GM12801 (cell line): ENCODE data around the gene BTG4.

ENCODE experiments used
- TF ChIP-seq, protein P1 (sequence below): IDR thresholded peaks from one replicate; pipeline ENCODE4 v1.5.1; 2011; ENCODE audit warnings: control low read depth; ENCODE audit not compliant: insufficient read length; ENCODE audit errors: extremely low read depth

Gene BTG4

DNA sequence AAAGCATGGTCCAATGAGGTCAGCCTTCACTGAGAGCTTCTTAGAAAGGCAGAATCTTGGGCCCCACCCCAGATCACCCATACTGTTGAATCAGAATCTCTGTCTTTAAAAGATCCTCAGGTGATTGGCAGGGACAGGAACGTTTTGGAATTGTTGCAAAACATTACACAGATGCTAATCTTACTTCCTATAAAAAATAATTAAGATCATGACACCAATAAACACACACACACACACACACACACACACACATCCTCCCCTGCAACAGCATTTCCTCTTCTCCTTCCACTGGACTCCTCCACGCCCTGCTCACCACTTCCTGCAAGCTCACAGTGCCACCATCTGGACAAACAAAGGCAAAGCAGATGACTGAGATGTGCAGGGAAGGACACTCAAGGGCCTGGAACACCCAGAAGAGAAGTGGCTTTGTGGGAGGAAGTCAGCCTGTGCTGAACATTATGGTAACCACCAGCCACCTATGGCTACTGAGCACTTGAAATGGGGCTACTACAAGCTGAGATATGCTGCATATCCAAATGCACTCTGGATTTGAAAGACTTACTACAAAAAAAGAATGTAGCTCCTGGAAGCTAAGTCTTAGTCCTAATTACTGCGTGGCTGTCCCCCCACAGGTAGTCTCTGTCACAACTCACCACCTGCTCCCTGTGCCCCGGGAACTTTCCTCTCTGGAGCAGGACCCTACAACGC is 65.6 kb downstream of the BTG4 start:
- TF ChIP-seq, protein P1, sequence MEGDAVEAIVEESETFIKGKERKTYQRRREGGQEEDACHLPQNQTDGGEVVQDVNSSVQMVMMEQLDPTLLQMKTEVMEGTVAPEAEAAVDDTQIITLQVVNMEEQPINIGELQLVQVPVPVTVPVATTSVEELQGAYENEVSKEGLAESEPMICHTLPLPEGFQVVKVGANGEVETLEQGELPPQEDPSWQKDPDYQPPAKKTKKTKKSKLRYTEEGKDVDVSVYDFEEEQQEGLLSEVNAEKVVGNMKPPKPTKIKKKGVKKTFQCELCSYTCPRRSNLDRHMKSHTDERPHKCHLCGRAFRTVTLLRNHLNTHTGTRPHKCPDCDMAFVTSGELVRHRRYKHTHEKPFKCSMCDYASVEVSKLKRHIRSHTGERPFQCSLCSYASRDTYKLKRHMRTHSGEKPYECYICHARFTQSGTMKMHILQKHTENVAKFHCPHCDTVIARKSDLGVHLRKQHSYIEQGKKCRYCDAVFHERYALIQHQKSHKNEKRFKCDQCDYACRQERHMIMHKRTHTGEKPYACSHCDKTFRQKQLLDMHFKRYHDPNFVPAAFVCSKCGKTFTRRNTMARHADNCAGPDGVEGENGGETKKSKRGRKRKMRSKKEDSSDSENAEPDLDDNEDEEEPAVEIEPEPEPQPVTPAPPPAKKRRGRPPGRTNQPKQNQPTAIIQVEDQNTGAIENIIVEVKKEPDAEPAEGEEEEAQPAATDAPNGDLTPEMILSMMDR, result peak; percentile 48

DNA sequence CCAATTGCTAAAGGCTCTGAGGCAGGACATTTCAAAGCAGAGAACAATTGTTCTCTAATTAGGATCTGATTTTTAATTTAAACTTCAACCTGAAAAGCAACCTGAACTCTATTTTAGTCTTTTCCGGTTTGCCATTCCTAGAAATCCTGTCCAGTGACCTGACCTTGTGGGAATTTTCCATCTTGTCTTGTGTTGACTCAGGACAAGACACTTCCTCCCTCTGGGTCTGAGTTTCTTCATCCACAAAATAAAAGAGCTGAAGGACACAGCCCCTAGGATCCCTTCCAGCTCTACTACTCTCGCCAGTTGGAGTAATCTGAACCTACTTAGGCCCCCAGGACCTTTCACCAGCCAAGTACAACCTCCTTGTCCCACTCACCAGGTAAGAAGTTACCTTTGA is 66.6 kb downstream of the BTG4 start:
- TF ChIP-seq, protein P1, result no peak
